ENCODE measurements around the gene MGLL. TPM values are rescaled to one million over a fixed set of nuclear protein-coding genes. Genes with fewer than 3 reads are reported as not detected.

The MGLL gene
- total and polyA plus RNA-seq, 2 donors from 2014 or later = 74.2 to 250 TPM

GRCh38 chr3:127763337-127763736, 59.0 kb downstream of the MGLL start:
- Histone ChIP-seq H3K36me3 (ENCODE audit: control insufficient read depth in 2 of 3, insufficient read depth in 3 of 3, low read length in 3 of 3) (no peaks in the 10 kb centered on the region), H3K4me3 (ENCODE audit: low read length in 3 of 3) (no peak overlapping the region), H3K9ac (ENCODE audit: low read length in 3 of 3) (no peak overlapping the region), H3K27ac (ENCODE audit: low read depth in 2 of 2, low read length in 2 of 2) (no peak overlapping the region), H3K27me3 (ENCODE audit: control insufficient read depth, insufficient read depth, low read length) (no peaks in the 10 kb centered on the region), H3K4me1 (ENCODE audit: control insufficient read depth in 2 of 3, insufficient read depth in 2 of 3, low read depth in 1 of 3, low read length in 3 of 3) (peaks cover 0 to 23% (median 3%) of the 10 kb centered on the region in 3 donors), H3K9me3 (ENCODE audit: control insufficient read depth in 2 of 3, insufficient read depth in 1 of 3, low read length in 3 of 3) (peaks cover 0 to 8% (median 6%) of the 10 kb centered on the region in 3 donors)
- no peak for TF ChIP-seq CTCF (IDR thresholded peaks at IDR 0.05; ENCODE audit: borderline replicate concordance, extremely low read depth, insufficient read depth)
- DNase-seq (no peak), FAIRE-seq (no peak)
- intact Hi-C loops (cut with DNase I) = no loop called here

- no peak for TF ChIP-seq CTCF (IDR thresholded peaks at IDR 0.05; ENCODE audit: borderline replicate concordance, extremely low read depth, insufficient read depth)
- DNase-seq (no peak), FAIRE-seq (no peak)
- Histone ChIP-seq H3K4me3 (ENCODE audit: low read length in 3 of 3) (no peak overlapping the region), H3K9me3 (ENCODE audit: control insufficient read depth in 2 of 3, insufficient read depth in 1 of 3, low read length in 3 of 3) (peaks cover 0 to 5% (median 3%) of the 10 kb centered on the region in 3 donors), H3K4me1 (ENCODE audit: control insufficient read depth in 2 of 3, insufficient read depth in 2 of 3, low read depth in 1 of 3, low read length in 3 of 3) (peaks cover 0 to 23% (median 3%) of the 10 kb centered on the region in 3 donors), H3K27me3 (ENCODE audit: control insufficient read depth, insufficient read depth, low read length) (no peaks in the 10 kb centered on the region), H3K27ac (ENCODE audit: low read depth in 2 of 2, low read length in 2 of 2) (peak overlapping the region; percentile 51 to 74), H3K36me3 (ENCODE audit: control insufficient read depth in 2 of 3, insufficient read depth in 3 of 3, low read length in 3 of 3) (no peaks in the 10 kb centered on the region), H3K9ac (ENCODE audit: low read length in 3 of 3) (peak overlapping the region in 1 of 3 donors; percentile 49)
- intact Hi-C loops (cut with DNase I) = no loop called here
Observed at GRCh38 chr3:127762787-127763105, 59.6 kb downstream of the MGLL start.

- DNase-seq (peak in 2 of 5 donors; percentile 12 to 69), FAIRE-seq (no peak)
- peak overlapping the region; percentile 51 to 74 for H3K27ac ChIP-seq (ENCODE audit: low read depth in 2 of 2, low read length in 2 of 2)
- H3K4me3 ChIP-seq (ENCODE audit: low read length in 3 of 3) = no peak overlapping the region
- H3K36me3 ChIP-seq (ENCODE audit: control insufficient read depth in 2 of 3, insufficient read depth in 3 of 3, low read length in 3 of 3) = no peaks in the 10 kb centered on the region
- H3K9me3 ChIP-seq (ENCODE audit: control insufficient read depth in 2 of 3, insufficient read depth in 1 of 3, low read length in 3 of 3) = no peaks in the 10 kb centered on the region
- H3K9ac ChIP-seq (ENCODE audit: low read length in 3 of 3) = peak overlapping the region in 1 of 3 donors; percentile 49
- H3K27me3 ChIP-seq (ENCODE audit: control insufficient read depth, insufficient read depth, low read length) = no peaks in the 10 kb centered on the region
- peaks cover 0 to 23% (median 3%) of the 10 kb centered on the region in 3 donors for H3K4me1 ChIP-seq (ENCODE audit: control insufficient read depth in 2 of 3, insufficient read depth in 2 of 3, low read depth in 1 of 3, low read length in 3 of 3)
- intact Hi-C loops (cut with DNase I) = no loop called here
- no peak for TF ChIP-seq CTCF (IDR thresholded peaks at IDR 0.05; ENCODE audit: borderline replicate concordance, extremely low read depth, insufficient read depth)
Observed at GRCh38 chr3:127762077-127762786, 60.1 kb downstream of the MGLL start.

Measured in kidney (tissue), 14 donors.